Upper lobe of right lung (tissue), 1 donor: ENCODE measurements around the gene PPIL1. TPM values are rescaled to one million over a fixed set of nuclear protein-coding genes. Genes with fewer than 3 reads are reported as not detected.

ENCODE experiments used
- ATAC-seq: fragments of 200-7000 bp; cut with Tn5 transposase; one replicate; pipeline ENCODE4 v1.9.1; 2020; ENCODE audit warnings: mild to moderate bottlenecking, moderate library complexity
- DNase-seq: peaks from one replicate; pipeline ENCODE4 v3.0.0-alpha.2; 2020
- H3K27ac ChIP-seq: fragments of 200-600 bp; one replicate; pipeline ENCODE4 v1.8.0; 2022
- H3K27me3 ChIP-seq: fragments of 200-600 bp; one replicate; pipeline ENCODE4 v1.8.0; 2022; ENCODE audit warnings: mild to moderate bottlenecking
- H3K36me3 ChIP-seq: fragments of 200-600 bp; one replicate; pipeline ENCODE4 v1.8.0; 2022
- H3K4me1 ChIP-seq: fragments of 200-600 bp; one replicate; pipeline ENCODE4 v1.8.0; 2022
- H3K4me3 ChIP-seq: fragments of 200-600 bp; one replicate; pipeline ENCODE4 v1.8.0; 2022; ENCODE audit warnings: mild to moderate bottlenecking
- H3K9me3 ChIP-seq: fragments of 200-600 bp; one replicate; pipeline ENCODE4 v1.8.0; 2022
- CTCF ChIP-seq: fragments of 200-600 bp; IDR thresholded peaks from one replicate; pipeline ENCODE4 v1.8.0; 2022; ENCODE audit warnings: antibody characterized with exemption
- intact Hi-C: fragments of 100-400 bp; cut with DNase I; formaldehyde crosslinking; loops from one replicate; pipeline ENCODE4 v1.11.0; 2022
- total RNA-seq: library from RNA; stranded (reverse); fragmentation: NEBNext Ultra II Directional; extraction: Animal tissue kit (Norgen Biotek cat#: 25700); gene quantifications from one replicate; pipeline ENCODE4 v1.2.1, GENCODE V29; 2021
- donor health status: DM: no; HTN: yes; CAD: no; lungs with severe emphysema.

The PPIL1 gene
- total RNA-seq, 1 donor from 2014 or later = 15.7 TPM

- intact Hi-C loops = no loop called here
- peak; percentile 13 for ATAC-seq
- no peaks in the 10 kb centered on the region for H3K4me1 ChIP-seq
- no peak overlapping the region for H3K4me3 ChIP-seq
- H3K27ac ChIP-seq = no peak overlapping the region
- no peaks in the 10 kb centered on the region for H3K27me3 ChIP-seq
- H3K36me3 ChIP-seq = no peaks in the 10 kb centered on the region
- H3K9me3 ChIP-seq = no peaks in the 10 kb centered on the region
- DNase-seq = no peak
- no peak for TF ChIP-seq CTCF
Measured at GRCh38 chr6:36820700-36821580, 53.7 kb downstream of the PPIL1 start.

GRCh38 chr6:36818756-36819155 lies 55.8 kb downstream of the PPIL1 start:
- DNase-seq (no peak), ATAC-seq (no peak)
- no peaks in the 10 kb centered on the region for H3K4me1 ChIP-seq
- no peaks in the 10 kb centered on the region for H3K36me3 ChIP-seq
- H3K27ac ChIP-seq = no peak overlapping the region
- no peaks in the 10 kb centered on the region for H3K9me3 ChIP-seq
- intact Hi-C loops = no loop called here
- no peak for TF ChIP-seq CTCF
- no peak overlapping the region for H3K4me3 ChIP-seq
- no peaks in the 10 kb centered on the region for H3K27me3 ChIP-seq

DNA sequence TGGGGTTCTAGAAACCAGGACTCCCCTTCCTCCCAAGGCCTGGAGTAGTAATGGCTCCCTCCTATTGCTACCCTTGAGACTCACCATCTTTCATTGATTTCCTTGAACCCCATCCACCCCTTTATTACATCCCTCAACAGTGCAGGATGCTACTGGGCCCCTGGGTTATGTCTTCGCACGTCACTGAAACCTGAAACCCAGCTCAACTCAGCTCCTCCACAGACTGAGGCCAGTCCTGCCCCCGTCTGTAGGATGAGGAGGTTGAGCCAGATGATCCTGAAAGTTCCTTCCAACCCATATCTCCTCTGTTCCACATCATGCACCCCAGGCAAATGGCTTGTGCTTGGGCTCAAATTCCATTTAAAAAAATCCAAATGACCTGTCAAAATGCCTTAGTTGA lies 56.8 kb downstream of the PPIL1 start:
- ATAC-seq = no peak
- no peak for TF ChIP-seq CTCF
- intact Hi-C loops = no loop called here

DNA sequence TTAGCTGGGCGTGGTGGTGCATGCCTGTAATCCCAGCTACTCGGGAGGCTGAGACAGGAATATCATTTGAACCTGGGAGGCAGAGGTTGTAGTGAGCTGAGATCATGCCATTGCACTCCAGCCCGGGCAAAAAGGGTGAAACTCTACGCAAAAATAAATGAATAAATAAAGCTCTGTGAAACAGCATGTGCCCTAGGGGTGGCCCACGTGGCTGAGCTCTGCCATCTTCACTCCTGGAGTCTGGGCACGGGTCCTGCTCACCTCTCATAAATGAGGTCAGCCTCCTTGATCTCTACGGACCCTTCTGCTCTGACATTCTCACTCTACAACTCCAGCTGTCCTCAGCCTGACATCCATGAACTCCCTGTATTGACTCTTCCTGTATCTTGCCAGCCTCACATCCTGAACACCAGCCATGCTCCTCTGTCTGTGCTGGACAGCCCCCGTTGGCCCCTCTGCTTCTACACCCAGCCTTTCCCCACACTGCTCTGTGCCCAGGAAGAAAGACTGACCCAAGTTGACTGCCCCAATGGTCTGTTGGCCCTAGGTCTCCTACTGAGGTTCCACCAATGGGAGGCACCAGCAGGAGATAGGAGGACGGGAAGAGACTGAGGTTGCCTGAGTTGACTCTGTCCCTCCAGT lies 57.3 kb downstream of the PPIL1 start:
- no peak for DNase-seq

More for the DNA sequence above, 56.8 kb downstream of the PPIL1 start:
- no peaks in the 10 kb centered on the region for H3K9me3 ChIP-seq
- no peak overlapping the region for H3K27ac ChIP-seq
- H3K4me1 ChIP-seq = no peaks in the 10 kb centered on the region
- no peaks in the 10 kb centered on the region for H3K36me3 ChIP-seq
- no peak for DNase-seq
- no peak overlapping the region for H3K4me3 ChIP-seq
- H3K27me3 ChIP-seq = no peaks in the 10 kb centered on the region

More for the DNA sequence above, 57.3 kb downstream of the PPIL1 start:
- no peak overlapping the region for H3K4me3 ChIP-seq
- intact Hi-C loops = no loop called here
- TF ChIP-seq CTCF = no peak
- H3K4me1 ChIP-seq = no peaks in the 10 kb centered on the region
- H3K36me3 ChIP-seq = no peaks in the 10 kb centered on the region
- no peak overlapping the region for H3K27ac ChIP-seq
- no peaks in the 10 kb centered on the region for H3K27me3 ChIP-seq
- H3K9me3 ChIP-seq = no peaks in the 10 kb centered on the region
- ATAC-seq = no peak
